NCI-H2107 (cell line): ENCODE data around the gene SLC7A6.

Source experiments
- DNase-seq: peaks from one replicate; lab custom pipeline; 2025; lab: John Stamatoyannopoulos, UW

Gene SLC7A6

DNA sequence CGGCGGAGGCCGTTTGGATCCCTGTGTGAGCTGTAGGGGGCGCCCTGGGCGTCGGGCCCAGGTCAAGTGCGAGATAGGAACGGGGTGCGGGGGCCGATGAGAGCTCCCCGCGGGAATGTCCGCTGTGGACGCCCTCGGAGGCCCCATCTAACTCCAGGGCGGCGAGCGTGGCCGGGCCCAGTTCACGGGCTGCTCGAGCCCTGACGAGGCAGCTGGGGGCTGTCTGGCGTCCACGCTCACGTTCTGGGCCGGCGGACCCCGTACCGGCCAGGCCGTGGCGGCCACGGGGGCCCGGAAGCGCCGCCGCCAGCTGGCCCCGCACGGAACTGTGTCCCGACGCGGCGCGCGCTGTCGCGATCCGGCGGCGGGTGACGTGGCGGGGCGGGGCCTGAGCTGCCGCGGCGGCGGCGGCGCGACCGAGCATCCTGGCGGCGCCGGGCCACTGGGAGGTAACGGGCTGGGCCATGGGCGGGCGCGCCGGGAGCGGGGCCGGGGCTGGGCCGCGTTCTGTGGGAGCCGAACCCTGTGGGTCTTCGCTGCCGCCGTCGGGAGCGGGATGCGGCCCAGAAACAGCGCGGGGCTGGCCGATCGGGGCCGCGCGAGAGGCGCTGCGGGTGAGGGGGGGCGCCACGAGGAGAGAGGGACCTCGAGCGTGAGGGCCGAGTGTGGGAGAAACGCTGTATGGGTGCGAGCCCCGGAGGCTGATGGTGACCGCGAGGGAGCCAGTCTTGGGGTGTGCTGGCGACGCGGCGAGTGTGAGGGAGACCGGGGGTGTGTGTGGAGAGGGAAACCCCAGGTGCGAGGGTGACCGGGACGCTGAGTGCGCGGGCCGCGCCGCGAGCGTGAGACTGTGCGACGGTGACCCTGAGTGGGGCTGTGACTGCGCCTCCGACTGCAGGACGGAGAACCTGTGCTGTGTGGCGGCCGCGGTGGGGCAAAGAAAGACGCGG is at the start of gene SLC7A6:
TSS of gene SLC7A6 (plus strand) at position 399 of the 950 bp plus-strand sequence. CDS start 10,201 bp downstream, outside the sequence.
- peak; percentile 32 for DNase-seq

DNA sequence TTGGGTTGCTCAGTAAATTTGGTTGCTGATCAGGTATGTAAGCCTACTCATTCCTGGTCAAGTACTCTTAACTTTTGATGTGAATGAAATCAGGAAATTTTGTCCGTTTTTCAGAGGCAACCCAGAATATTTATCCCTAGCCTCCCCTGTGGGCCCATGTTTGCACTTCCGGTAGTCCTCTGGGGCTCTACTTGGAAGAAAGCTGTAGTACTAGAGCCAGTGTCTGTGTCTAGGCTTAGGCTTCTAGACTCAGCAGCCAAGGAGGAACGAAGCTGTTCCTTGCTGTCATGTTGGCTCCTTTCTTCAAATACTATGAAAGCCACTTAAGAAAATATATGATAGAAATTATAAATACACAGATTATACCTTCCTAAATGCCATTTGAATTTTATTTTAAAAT is 49.6 kb upstream of the SLC7A6 start:
- no peak for DNase-seq

DNA sequence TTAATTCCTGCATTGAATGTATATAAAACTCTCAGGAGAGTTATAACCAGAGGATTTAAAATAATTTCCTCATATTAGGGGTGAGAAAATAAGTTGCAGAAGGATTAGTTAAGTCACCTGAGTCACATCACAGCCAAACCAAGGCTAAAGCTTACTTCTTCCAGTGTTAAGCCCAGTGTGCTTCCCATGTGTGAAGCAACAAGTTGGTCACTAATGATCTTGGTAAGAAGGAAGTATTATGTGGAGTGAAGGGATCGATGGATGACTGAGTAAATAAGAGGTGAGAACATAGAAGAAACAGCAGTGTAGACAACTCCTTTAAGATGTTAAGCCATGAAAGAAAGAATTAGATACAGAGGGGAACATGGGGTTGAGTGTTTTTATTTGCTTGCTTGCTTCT is 49.0 kb upstream of the SLC7A6 start:
- no peak for DNase-seq

GRCh38 chr16:68216240-68216639 is 48.1 kb upstream of the SLC7A6 start:
- DNase-seq, result no peak

GRCh38 chr16:68217506-68217905 is 46.8 kb upstream of the SLC7A6 start:
- DNase-seq, result no peak

DNA sequence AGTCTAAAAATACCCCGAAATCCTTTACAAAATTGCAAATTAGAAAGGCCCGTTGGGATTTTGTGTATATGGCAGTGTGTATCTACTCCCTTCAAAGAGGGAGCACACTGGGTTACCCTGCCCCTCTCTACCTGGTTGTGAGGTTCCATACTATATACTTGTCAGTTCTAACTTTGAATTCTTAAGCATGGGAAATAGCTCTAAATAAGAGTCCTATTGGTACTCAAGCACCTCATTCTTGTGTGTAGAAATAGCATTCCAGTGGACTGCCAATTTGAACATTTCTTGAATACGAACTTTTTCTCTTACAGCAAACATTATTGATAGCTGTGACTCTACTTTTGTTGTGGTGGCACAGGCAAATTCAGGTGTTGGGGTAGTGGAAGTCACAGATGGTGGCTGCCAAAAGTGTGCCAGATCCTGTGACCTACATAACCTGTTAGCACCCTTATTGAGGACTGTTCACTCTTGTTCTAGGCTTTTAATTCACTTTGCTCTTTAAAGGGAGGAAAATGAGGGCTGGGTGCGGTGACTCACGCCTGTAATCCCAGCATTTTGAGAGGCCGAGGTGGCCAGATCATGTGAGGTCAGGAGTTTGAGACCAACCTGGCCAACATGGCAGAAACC is 44.5 kb upstream of the SLC7A6 start:
- no peak for DNase-seq

DNA sequence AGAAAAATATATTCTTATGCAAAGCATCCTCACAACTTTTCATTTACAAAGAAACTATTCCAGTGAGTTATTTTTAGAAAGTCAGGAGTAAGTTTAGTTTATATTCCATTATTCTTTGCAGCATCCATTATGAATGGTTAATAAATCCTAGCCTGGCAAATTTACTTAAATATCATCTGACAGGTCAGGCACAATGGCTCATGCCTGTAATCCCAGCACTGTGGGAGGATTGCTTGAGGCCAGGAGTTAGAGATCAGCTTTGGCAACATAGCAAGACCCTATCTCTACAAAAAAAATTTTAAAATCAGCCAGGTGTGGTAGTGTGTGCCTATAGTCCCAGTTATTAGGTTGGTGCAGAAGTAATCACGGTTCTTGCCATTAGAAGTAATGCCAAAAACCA is 41.3 kb upstream of the SLC7A6 start:
- DNase-seq, result no peak

- no peak for DNase-seq
Measured at GRCh38 chr16:68226116-68226515, 38.2 kb upstream of the SLC7A6 start.

DNA sequence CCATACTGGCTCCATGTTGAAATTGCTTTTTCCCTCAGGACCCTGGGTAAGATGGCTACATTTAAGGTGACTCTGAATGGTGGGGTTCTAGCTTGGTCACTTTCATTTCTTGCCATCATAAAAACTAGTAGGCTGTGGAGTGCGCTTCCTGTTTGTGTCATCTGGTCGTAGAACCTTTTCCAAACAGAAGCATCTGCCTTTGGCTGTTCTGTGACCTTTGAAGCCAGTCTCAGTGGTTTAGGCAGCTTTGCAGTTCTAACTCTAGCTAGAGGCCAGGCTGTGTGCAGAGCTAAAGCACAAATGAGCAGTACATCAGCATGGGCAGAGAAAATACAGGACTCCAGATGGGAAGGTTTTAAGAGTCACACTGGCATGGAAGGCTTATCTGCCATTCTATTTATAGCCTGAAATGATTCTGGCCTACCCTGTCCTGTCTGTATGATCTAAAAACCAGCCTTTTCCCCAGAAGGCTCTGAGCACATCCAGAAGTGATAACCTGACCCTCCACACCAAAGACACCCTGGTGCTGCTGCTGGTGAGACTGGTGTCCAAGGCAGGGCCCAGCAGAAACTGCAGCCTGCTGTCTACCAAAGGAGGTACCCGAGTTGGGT is 37.0 kb upstream of the SLC7A6 start:
- DNase-seq, result no peak

DNA sequence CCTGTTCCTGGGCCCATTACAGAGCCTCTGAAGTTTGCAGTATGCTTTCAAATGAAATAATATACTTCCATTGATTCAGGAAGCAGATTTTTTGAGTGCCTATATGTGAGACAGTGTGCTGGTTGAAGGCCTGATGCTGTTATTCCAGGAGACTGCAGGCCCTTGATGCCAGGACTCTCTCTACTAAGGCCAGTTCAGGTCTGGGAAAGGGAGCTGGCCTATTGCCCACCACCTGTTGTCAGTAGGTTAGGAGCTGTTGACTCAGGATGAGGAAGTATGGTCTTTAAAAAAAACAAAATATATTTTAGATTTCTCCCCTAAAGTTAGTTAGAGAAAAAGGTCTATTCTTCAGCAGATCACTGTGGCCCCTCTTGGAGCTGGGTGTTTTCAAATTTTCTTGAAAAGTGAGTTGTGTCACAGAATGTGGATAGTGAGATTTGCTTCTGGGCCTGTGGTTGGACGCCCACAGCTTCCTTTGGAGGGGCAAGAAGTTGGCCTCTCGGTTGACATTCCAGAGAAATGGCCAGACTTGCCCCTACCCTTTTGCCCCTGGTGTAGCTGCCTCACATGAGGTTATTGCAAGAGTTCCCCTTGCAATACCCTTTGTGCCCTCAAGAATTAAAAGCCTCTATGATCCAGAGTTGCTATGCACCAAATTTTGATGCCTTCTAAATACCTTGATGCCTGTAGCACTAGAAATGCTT is 36.3 kb upstream of the SLC7A6 start:
- DNase-seq, result no peak

- DNase-seq, result no peak
Measured at GRCh38 chr16:68228652-68229051, 35.7 kb upstream of the SLC7A6 start.

DNA sequence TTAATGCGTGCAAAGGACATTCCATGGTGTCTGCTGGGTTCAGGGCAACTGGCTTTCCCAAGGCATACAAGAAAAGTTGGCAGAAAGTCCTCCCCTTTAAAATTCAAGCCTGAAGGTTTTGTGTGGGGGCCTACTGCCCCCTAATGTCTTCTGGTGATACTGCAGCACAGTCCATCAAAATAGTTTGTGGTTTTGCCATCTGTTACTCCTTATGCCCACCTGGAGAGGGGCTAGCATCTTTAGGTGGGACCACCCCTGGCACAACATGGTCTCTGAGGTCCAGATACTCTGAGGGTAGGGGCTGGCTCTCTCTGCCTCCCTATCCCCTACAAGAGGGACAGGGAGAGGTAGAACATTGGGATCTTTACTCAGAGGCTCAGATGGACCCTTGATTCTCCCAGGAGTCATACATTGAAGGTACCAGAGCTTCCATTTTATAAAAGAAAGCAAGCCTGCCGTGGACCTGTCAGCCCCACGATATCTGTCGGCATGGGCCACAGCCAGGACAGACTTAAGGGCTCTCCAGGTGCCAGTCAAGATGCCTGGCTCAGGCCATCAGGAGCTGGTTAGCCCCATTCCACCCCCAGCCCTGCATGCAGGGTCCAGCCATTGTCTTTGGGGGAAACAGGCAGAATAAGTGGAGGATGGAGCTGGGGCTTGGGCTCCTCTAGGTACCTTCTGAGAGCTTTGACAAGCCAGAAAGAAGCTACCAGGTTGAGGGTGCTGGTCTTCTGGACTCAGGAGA is 34.7 kb upstream of the SLC7A6 start:
- DNase-seq, result peak; percentile 47

DNA sequence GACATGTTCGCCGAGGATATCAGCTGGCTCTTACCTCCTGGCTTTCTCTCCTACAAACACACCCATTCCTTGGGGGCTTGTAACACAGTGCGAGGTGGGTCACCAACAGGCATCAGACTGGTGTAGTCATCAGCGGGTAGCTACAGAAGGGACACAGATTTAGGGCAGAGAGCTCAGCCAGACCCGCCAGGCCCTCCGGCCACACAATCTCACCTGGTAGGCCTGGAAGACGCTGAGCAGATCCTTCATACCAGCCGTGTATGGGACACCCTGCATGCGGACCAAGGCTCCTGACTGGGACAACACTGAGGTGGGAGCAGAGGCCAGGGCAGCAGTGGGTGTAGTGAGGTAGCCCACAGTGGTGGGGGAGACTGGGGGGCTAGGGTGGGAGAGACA is 34.2 kb upstream of the SLC7A6 start:
- DNase-seq, result no peak

DNA sequence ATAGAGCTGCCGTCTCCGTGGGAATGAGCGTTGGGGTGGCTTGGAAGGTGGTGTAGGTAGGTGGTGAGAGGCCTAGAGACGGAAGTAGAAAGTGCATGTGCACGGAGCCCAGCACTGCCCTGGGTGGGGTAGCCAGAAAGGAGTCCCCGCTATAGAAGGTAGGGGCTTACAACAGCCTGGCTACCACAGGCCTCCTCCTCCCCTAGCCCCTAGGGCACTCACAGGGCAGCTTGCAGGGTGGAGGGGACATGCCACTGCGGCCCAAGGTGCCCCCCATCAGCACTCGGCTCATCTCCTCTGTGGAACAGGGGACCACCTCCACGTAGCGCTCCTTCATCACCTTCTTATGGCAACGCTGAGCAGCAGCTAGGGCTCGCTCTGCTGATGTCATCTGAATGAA is 33.4 kb upstream of the SLC7A6 start:
- DNase-seq, result no peak

DNA sequence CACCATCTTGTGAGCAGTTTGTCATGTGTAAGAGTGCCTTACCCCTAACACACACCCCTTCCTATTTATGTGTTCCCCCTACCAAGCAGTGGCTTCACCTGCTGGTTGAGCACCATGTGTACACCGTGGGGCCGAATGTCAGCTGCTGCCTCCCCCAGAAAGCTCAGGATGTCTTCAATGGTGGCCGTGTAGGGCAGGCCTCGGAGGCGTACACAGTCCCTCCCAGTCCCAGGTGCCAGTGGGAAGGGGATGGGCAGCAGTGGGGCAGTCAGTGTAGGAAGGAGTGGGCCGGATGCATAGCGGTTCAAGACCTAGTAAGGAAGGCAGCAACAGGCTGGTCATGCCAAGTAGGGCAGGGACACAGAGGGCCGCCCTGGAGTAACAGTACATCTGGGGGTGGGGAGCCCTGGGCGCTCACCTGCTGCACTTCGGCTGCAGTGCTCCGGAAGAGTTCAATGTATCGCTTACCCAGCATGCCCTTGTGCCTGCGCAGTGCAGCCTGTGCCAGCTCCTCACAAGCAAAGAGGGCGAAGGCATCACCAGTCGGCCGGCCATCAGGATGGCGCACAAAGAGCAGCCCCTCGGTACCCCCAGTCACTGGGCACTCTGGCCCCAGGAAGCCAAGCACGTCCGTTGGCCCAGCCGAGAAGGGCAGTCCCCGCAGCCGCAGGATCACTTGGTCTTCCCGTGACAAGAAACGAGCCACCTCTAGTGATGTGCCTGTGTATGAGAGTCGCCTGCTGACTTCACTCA is 32.8 kb upstream of the SLC7A6 start:
- no peak for DNase-seq

- no peak for DNase-seq
Measured at GRCh38 chr16:68232335-68232734, 32.0 kb upstream of the SLC7A6 start.

GRCh38 chr16:68233085-68233834 is 31.1 kb upstream of the SLC7A6 start:
- no peak for DNase-seq

- DNase-seq, result no peak
Measured at GRCh38 chr16:68233835-68234187, 30.5 kb upstream of the SLC7A6 start.

GRCh38 chr16:68234188-68235107 is 29.9 kb upstream of the SLC7A6 start:
- no peak for DNase-seq
